Naive thymus-derived CD8-positive, alpha-beta T cell (primary cell): Measurements from ENCODE around the gene S100A13. TPM values are rescaled to one million over a fixed set of nuclear protein-coding genes. Genes with fewer than 3 reads are reported as not detected.
A peak's percentile ranks its signal among the peaks of the same experiment; 100 is the strongest.
"Not testable (repeated sequence)": the region's sequence is repeated elsewhere in the genome, so short reads cannot be mapped to it uniquely, and the experiment has no call there.

Source experiments
- ATAC-seq, 2 donors: fragments of 150-1000 bp; cut with Tn5 transposase in 1 of 2; sonication (Bioruptor Pico), chemical (Tn5 transposase) in 1 of 2; 1 replicate in 1 of 2; 2 replicates in 1 of 2; pipeline ENCODE4 v1.10.0; 2021; ENCODE audit warnings: mild to moderate bottlenecking in 2 of 2, moderate library complexity in 2 of 2
- POLR2A ChIA-PET: fragments of 350-600 bp; sonication (Branson Sonifier 250); formaldehyde crosslinking; loops from one replicate; lab custom pipeline; 2021; ENCODE audit warnings: antibody characterized with exemption; lab: Charles Lee
- DNase-seq, 10 donors: peaks; one replicate each; pipeline versions ENCODE4 v3.0.0 to v3.0.0-alpha.2; 2020 to 2022
- H3K27ac Mint-ChIP-seq, 10 donors: one replicate each; pipeline ENCODE4 v1.8.0; 2020 to 2022; ENCODE audit warnings: mild to moderate bottlenecking in 10 of 10, mixed read lengths in 10 of 10, moderate library complexity in 4 of 10, inconsistent platforms in 1 of 10
- H3K27me3 Mint-ChIP-seq, 5 donors: one replicate each; pipeline ENCODE4 v1.8.0; 2021 to 2022; ENCODE audit warnings: mixed read lengths in 5 of 5
- H3K36me3 Mint-ChIP-seq, 3 donors: one replicate each; pipeline ENCODE4 v1.8.0; 2020 to 2022; ENCODE audit warnings: mixed read lengths in 3 of 3, mild to moderate bottlenecking in 2 of 3, inconsistent platforms in 1 of 3
- H3K4me1 Mint-ChIP-seq, 4 donors: one replicate each; pipeline ENCODE4 v1.8.0; 2021 to 2022; ENCODE audit warnings: mixed read lengths in 4 of 4
- H3K4me3 Mint-ChIP-seq, 10 donors: one replicate each; pipeline ENCODE4 v1.8.0; 2020 to 2022; ENCODE audit warnings: mild to moderate bottlenecking in 10 of 10, mixed read lengths in 10 of 10, moderate library complexity in 6 of 10, inconsistent platforms in 1 of 10
- H3K9me3 Mint-ChIP-seq, 9 donors: one replicate each; pipeline ENCODE4 v1.8.0; 2020 to 2022; ENCODE audit warnings: mixed read lengths in 9 of 9, mild to moderate bottlenecking in 3 of 9, inconsistent platforms in 1 of 9, moderate library complexity in 1 of 9
- polyA plus RNA-seq, 3 donors: library from polyadenylated mRNA; unstranded; fragments of 300-500 nt; fragmentation: Illumina TruSeq; gene quantifications; one replicate each; pipeline ENCODE4 v1.2.3, GENCODE V29; 2021
- total RNA-seq, 8 experiments: library from RNA in 2 of 8; stranded (reverse) in 2 of 8; gene quantifications; one replicate each; pipeline ENCODE4 v1.2.3 and lab custom pipeline; 2021 to 2026

The S100A13 gene
- total and polyA plus RNA-seq, 5 experiments from 2014 or later = 0.94 to 6.0 (median 1.9) TPM

GRCh38 chr1:153575081-153575491, 52.2 kb downstream of the S100A13 start:
- H3K4me3 Mint-ChIP-seq, POLR2A ChIA-PET, ATAC-seq, H3K36me3 Mint-ChIP-seq, DNase-seq, H3K9me3 Mint-ChIP-seq, H3K4me1 Mint-ChIP-seq: not testable (repeated sequence)
- peak overlapping the region in 1 of 10 donors; percentile 44 for H3K27ac Mint-ChIP-seq
- peaks cover 7 to 33% (median 15%) of the 10 kb centered on the region in 5 donors for H3K27me3 Mint-ChIP-seq

- peaks cover 6 to 13% (median 7%) of the 10 kb centered on the region in 4 donors for H3K4me1 Mint-ChIP-seq
- no peak overlapping the region for H3K4me3 Mint-ChIP-seq
- no peaks in the 10 kb centered on the region for H3K9me3 Mint-ChIP-seq
- no peak for ATAC-seq
- POLR2A ChIA-PET = interaction anchor here (5.8 kb wide), 1 partner anchor 37 kb away, joined by 44 read pairs; the partner anchor contains the start of gene S100A6
- H3K27me3 Mint-ChIP-seq = peaks cover 7 to 25% (median 11%) of the 10 kb centered on the region in 5 donors
- H3K36me3 Mint-ChIP-seq = no peaks in the 10 kb centered on the region
- DNase-seq = no peak
- no peak overlapping the region for H3K27ac Mint-ChIP-seq
Observed at GRCh38 chr1:153573351-153573750, 54.0 kb downstream of the S100A13 start.

- Mint-ChIP-seq H3K4me3 (no peak overlapping the region), H3K4me1 (peaks cover 10 to 20% (median 13%) of the 10 kb centered on the region in 4 donors), H3K27ac (peak overlapping the region in 2 of 10 donors; percentile 9 to 10), H3K36me3 (no peaks in the 10 kb centered on the region), H3K9me3 (no peaks in the 10 kb centered on the region), H3K27me3 (peaks cover 2 to 18% (median 4%) of the 10 kb centered on the region in 5 donors)
- ATAC-seq (peak; percentile 82 to 87), DNase-seq (peak in 9 of 10 donors; percentile 25 to 77 (median 39))
- POLR2A ChIA-PET = interaction anchor here (1.8 to 5.8 kb wide), 2 partner anchors 36 to 40 kb away, joined by 8 to 44 read pairs; partner anchors contain the start of gene S100A6
Observed at GRCh38 chr1:153572569-153573015, 54.7 kb downstream of the S100A13 start.

GRCh38 chr1:153571706-153572105, 55.6 kb downstream of the S100A13 start:
- Mint-ChIP-seq H3K36me3 (no peaks in the 10 kb centered on the region), H3K4me3 (no peak overlapping the region), H3K9me3 (no peaks in the 10 kb centered on the region), H3K27me3 (peaks cover 0 to 12% (median 4%) of the 10 kb centered on the region in 5 donors), H3K4me1 (peaks cover 11 to 27% (median 19%) of the 10 kb centered on the region in 4 donors), H3K27ac (peak overlapping the region in 2 of 10 donors; percentile 25 to 29)
- DNase-seq (no peak), ATAC-seq (no peak)
- POLR2A ChIA-PET = interaction anchor here (1.8 to 5.8 kb wide), 2 partner anchors 36 to 39 kb away, joined by 8 to 44 read pairs; partner anchors contain the start of gene S100A6

GRCh38 chr1:153570874-153571273, 56.4 kb downstream of the S100A13 start:
- POLR2A ChIA-PET = interaction anchor here (1.0 to 5.8 kb wide), 2 partner anchors 11 to 35 kb away, joined by 4 to 44 read pairs; partner anchors contain the start of gene S100A6
- peak overlapping the region in 1 of 10 donors; percentile 20 for H3K27ac Mint-ChIP-seq

GRCh38 chr1:153569465-153569864, 57.8 kb downstream of the S100A13 start:
- H3K4me1 Mint-ChIP-seq = peaks cover 16 to 41% (median 30%) of the 10 kb centered on the region in 4 donors
- DNase-seq (no peak), ATAC-seq (no peak)
- POLR2A ChIA-PET = interaction anchor here (1.4 to 5.8 kb wide), 5 partner anchors 25 to 67 kb away, joined by 5 to 44 read pairs (median 13); partner anchors contain the start of genes S100A4 and S100A6
- H3K27me3 Mint-ChIP-seq = peaks cover 0 to 12% (median 3%) of the 10 kb centered on the region in 5 donors
- no peaks in the 10 kb centered on the region for H3K36me3 Mint-ChIP-seq
- no peaks in the 10 kb centered on the region for H3K9me3 Mint-ChIP-seq
- peak overlapping the region in 2 of 10 donors; percentile 12 to 50 for H3K4me3 Mint-ChIP-seq
- no peak overlapping the region for H3K27ac Mint-ChIP-seq

More at GRCh38 chr1:153570874-153571273, 56.4 kb downstream of the S100A13 start:
- peaks cover 0 to 12% (median 3%) of the 10 kb centered on the region in 5 donors for H3K27me3 Mint-ChIP-seq
- H3K4me3 Mint-ChIP-seq = no peak overlapping the region
- H3K36me3 Mint-ChIP-seq = no peaks in the 10 kb centered on the region
- no peak for ATAC-seq
- H3K4me1 Mint-ChIP-seq = peaks cover 14 to 34% (median 27%) of the 10 kb centered on the region in 4 donors
- no peaks in the 10 kb centered on the region for H3K9me3 Mint-ChIP-seq
- no peak for DNase-seq

Other genes starting within 250 kb of the S100A13 start
- not detected for gene S100A8, start 236.4 kb downstream of the S100A13 start, total RNA-seq
- 10 to 100 TPM in 2 of 3 donors, 1 to 10 TPM in 1; 1.0 to 12.4 (median 11.6) TPM for gene S100A8, start 236.4 kb downstream of the S100A13 start, polyA plus RNA-seq
- gene S100A7A, start 211.0 kb downstream of the S100A13 start, total RNA-seq = not detected
- not detected for gene S100A7A, start 211.0 kb downstream of the S100A13 start, polyA plus RNA-seq
- gene S100A7, start 166.9 kb downstream of the S100A13 start, total RNA-seq = not detected
- not detected for gene S100A7, start 166.9 kb downstream of the S100A13 start, polyA plus RNA-seq
- gene S100A6, start 91.5 kb downstream of the S100A13 start, total RNA-seq = 100 to 1,000 TPM; 223 to 232 TPM
- gene S100A6, start 91.5 kb downstream of the S100A13 start, polyA plus RNA-seq = 100 to 1,000 TPM; 443 to 707 (median 568) TPM
- gene S100A5, start 86.6 kb downstream of the S100A13 start, total RNA-seq = 1 to 10 TPM in 1 of 2 experiments, not detected in 1; 1.4 TPM
- under 1 TPM in 2 of 3 donors, not detected in 1; 0.63 to 0.78 TPM for gene S100A5, start 86.6 kb downstream of the S100A13 start, polyA plus RNA-seq
- gene S100A4, start 81.7 kb downstream of the S100A13 start, total RNA-seq = 100 to 1,000 TPM; 115 to 129 TPM
- 1,000 to 10,000 TPM in 1 of 3 donors, 100 to 1,000 TPM in 2; 421 to 1,131 (median 581) TPM for gene S100A4, start 81.7 kb downstream of the S100A13 start, polyA plus RNA-seq
- not detected for gene S100A3, start 78.2 kb downstream of the S100A13 start, total RNA-seq
- gene S100A3, start 78.2 kb downstream of the S100A13 start, polyA plus RNA-seq = not detected
- gene S100A2, start 61.7 kb downstream of the S100A13 start, total RNA-seq = not detected
- not detected for gene S100A2, start 61.7 kb downstream of the S100A13 start, polyA plus RNA-seq
- not detected for gene S100A16, start 14.4 kb downstream of the S100A13 start, total RNA-seq
- not detected for gene S100A16, start 14.4 kb downstream of the S100A13 start, polyA plus RNA-seq
- gene S100A14, start 11.2 kb downstream of the S100A13 start, total RNA-seq = not detected
- gene S100A14, start 11.2 kb downstream of the S100A13 start, polyA plus RNA-seq = not detected
- gene S100A1, start 929 bp upstream of the S100A13 start, total RNA-seq = not detected
- not detected for gene S100A1, start 929 bp upstream of the S100A13 start, polyA plus RNA-seq
- gene CHTOP, start 6.6 kb upstream of the S100A13 start, total RNA-seq = 100 to 1,000 TPM; 152 to 155 TPM
- gene CHTOP, start 6.6 kb upstream of the S100A13 start, polyA plus RNA-seq = 10 to 100 TPM; 45.2 to 74.7 (median 48.8) TPM
- gene SNAPIN, start 31.2 kb upstream of the S100A13 start, total RNA-seq = 10 to 100 TPM; 28.2 to 30.7 TPM
- 10 to 100 TPM; 66.6 to 77.4 (median 72.3) TPM for gene SNAPIN, start 31.2 kb upstream of the S100A13 start, polyA plus RNA-seq
- gene ILF2, start 43.5 kb upstream of the S100A13 start, total RNA-seq = 100 to 1,000 TPM in 1 of 2 experiments, 10 to 100 TPM in 1; 96.8 to 101 TPM
- gene ILF2, start 43.5 kb upstream of the S100A13 start, polyA plus RNA-seq = 100 to 1,000 TPM; 115 to 140 (median 121) TPM
- not detected for gene NPR1, start 51.2 kb upstream of the S100A13 start, total RNA-seq
- not detected for gene NPR1, start 51.2 kb upstream of the S100A13 start, polyA plus RNA-seq
- gene INTS3, start 100.5 kb upstream of the S100A13 start, total RNA-seq = 10 to 100 TPM; 58.2 to 60.6 TPM
- 10 to 100 TPM in 2 of 3 donors, 1 to 10 TPM in 1; 10.0 to 13.8 (median 10.8) TPM for gene INTS3, start 100.5 kb upstream of the S100A13 start, polyA plus RNA-seq
- gene SLC27A3, start 147.9 kb upstream of the S100A13 start, total RNA-seq = 10 to 100 TPM; 15.3 to 18.5 TPM
- 10 to 100 TPM in 2 of 3 donors, 1 to 10 TPM in 1; 8.4 to 15.6 (median 10.0) TPM for gene SLC27A3, start 147.9 kb upstream of the S100A13 start, polyA plus RNA-seq